Measurements from ENCODE around the gene FBL. TPM values are rescaled to one million over a fixed set of nuclear protein-coding genes. Genes with fewer than 3 reads are reported as not detected.

The FBL gene
- total and polyA plus RNA-seq, 2 of the 8 experiments (the other 6 are each of a cell fraction or from before 2014, with no cell fraction given), result 790 to 1,361 TPM

- H4K20me1 ChIP-seq (replicated peaks in 1 of 2; ENCODE audit: control insufficient read depth in 1 of 2, insufficient read depth in 2 of 2, low read length in 2 of 2), result peaks cover 21 to 31% of the 10 kb centered on the region in 2 experiments
- DNase-seq (ENCODE audit: low read depth in 1 of 2, low spot score in 2 of 2) (no peak), FAIRE-seq (no peak)
- no peak overlapping the region for H4K5ac ChIP-seq (ENCODE audit: insufficient read length, low read depth, low read length)
- H3K4me2 ChIP-seq (ENCODE audit: insufficient read depth in 1 of 2, low read depth in 2 of 2, low read length in 2 of 2), result no peak overlapping the region
- peaks cover 0 to 10% (median 3%) of the 10 kb centered on the region in 4 experiments; a peak in 4 of 7 replicates for H3K4me1 ChIP-seq (replicated peaks in 1 of 4; ENCODE audit: control insufficient read depth in 3 of 4, insufficient read depth in 4 of 4, low read length in 3 of 4)
- no peak overlapping the region for H2BK20ac ChIP-seq (ENCODE audit: low read length)
- H3K4ac ChIP-seq (replicated peaks; ENCODE audit: insufficient read length, low read depth, low read length), result no peak overlapping the region
- peaks cover 20 to 46% of the 10 kb centered on the region in 2 experiments for H3K79me2 ChIP-seq (ENCODE audit: control insufficient read depth in 1 of 2, insufficient read depth in 2 of 2, low read length in 2 of 2)
- no peak overlapping the region for H4K91ac ChIP-seq (replicated peaks; ENCODE audit: insufficient read length, low read length)
- TF ChIP-seq TAF7 (optimal IDR thresholded peaks at IDR 0.05; ENCODE audit: borderline replicate concordance, low read depth, low read length) (no peak), POLR2A (IDR thresholded peaks at IDR 0.05; ENCODE audit: control extremely low read depth in 1 of 2, low read depth in 2 of 2, low read length in 2 of 2) (no peak), BACH1 (IDR thresholded peaks at IDR 0.05; ENCODE audit: low read length) (no peak), RFX5 (IDR thresholded peaks at IDR 0.05; ENCODE audit: borderline replicate concordance, low read depth, low read length) (no peak), CTCF (IDR thresholded peaks at IDR 0.05; ENCODE audit: control extremely low read depth in 1 of 3, insufficient read depth in 1 of 3, low read depth in 1 of 3, low read length in 3 of 3) (no peak), CHD1 (IDR thresholded peaks at IDR 0.05; ENCODE audit: low read depth, low read length) (no peak), EGR1 (IDR thresholded peaks at IDR 0.05; ENCODE audit: borderline replicate concordance, low read depth, low read length) (no peak), SAP30 (IDR thresholded peaks at IDR 0.05; ENCODE audit: insufficient read depth, insufficient replicate concordance, low read length) (no peak), CREB1 (IDR thresholded peaks at IDR 0.05) (no peak), CTBP2 (IDR thresholded peaks at IDR 0.05; ENCODE audit: borderline replicate concordance, insufficient read depth, insufficient read length, low read length) (no peak), GABPA (IDR thresholded peaks at IDR 0.05; ENCODE audit: borderline replicate concordance, insufficient read depth, low read length) (no peak), POLR2AphosphoS5 (IDR thresholded peaks at IDR 0.05; ENCODE audit: low read depth, low read length) (no peak), SP1 (IDR thresholded peaks at IDR 0.05; ENCODE audit: low read depth, low read length) (no peak)
- POLR2A ChIA-PET (ENCODE audit: partially characterized antibody), result no interaction called here
- WGBS, 2 experiments (ENCODE audit: extremely low coverage in 1 of 2, insufficient coverage in 1 of 2, insufficient read length in 1 of 2, insufficient replicate concordance in 2 of 2, low coverage in 1 of 2, low lambda C conversion rate in 2 of 2, missing lambda C conversion rate in 1 of 2), result 88% methylated on average over 3 of the region's 3 CpGs; no CpG with 5 or more reads in 1 of the 2 experiments
- peaks cover 18% of the 10 kb centered on the region for H3K79me1 ChIP-seq (ENCODE audit: low read depth, low read length)
- no peak overlapping the region for H2BK12ac ChIP-seq (ENCODE audit: low read depth, low read length)
- H4K8ac ChIP-seq (ENCODE audit: extremely low read depth, insufficient read depth, low read length), result no peak overlapping the region
- no peak overlapping the region for H3K23ac ChIP-seq (ENCODE audit: insufficient read length)
- no peak overlapping the region for H3K4me3 ChIP-seq (ENCODE audit: extremely low read depth in 1 of 4, insufficient read depth in 2 of 4, low read depth in 3 of 4, low read length in 4 of 4)
- no peak overlapping the region for H3K18ac ChIP-seq (ENCODE audit: extremely low read depth, low read length)
- H3K36me3 ChIP-seq (ENCODE audit: control insufficient read depth in 2 of 4, insufficient read depth in 4 of 4, low read length in 3 of 4), result peaks cover 44 to 69% (median 57%) of the 10 kb centered on the region in 4 experiments
- no peaks in the 10 kb centered on the region for H3K27me3 ChIP-seq (replicated peaks in 1 of 4; ENCODE audit: control insufficient read depth in 3 of 4, extremely low read depth in 1 of 4, insufficient read depth in 3 of 4, low read length in 3 of 4)
- H3K23me2 ChIP-seq (ENCODE audit: low read depth, low read length), result peaks cover under 1% of the 10 kb centered on the region; the same call in 1 of the 2 replicates
- no peak overlapping the region for H2BK5ac ChIP-seq (ENCODE audit: low read depth, low read length)
- H3K9me3 ChIP-seq (ENCODE audit: insufficient read depth in 2 of 2, low read depth in 1 of 2, low read length in 1 of 2), result no peaks in the 10 kb centered on the region
- no peak overlapping the region for H2AK5ac ChIP-seq (ENCODE audit: low read depth, low read length)
- H2BK120ac ChIP-seq (replicated peaks; ENCODE audit: low read depth, low read length), result no peak overlapping the region
- no peak overlapping the region for H2BK15ac ChIP-seq (ENCODE audit: low read length)
- no peak overlapping the region for H3K56ac ChIP-seq (replicated peaks; ENCODE audit: insufficient read length, low read depth, low read length)
- H3K27ac ChIP-seq (ENCODE audit: low read depth, low read length), result no peak overlapping the region
- H3K9ac ChIP-seq (replicated peaks in 1 of 4; ENCODE audit: extremely low read depth in 1 of 4, low read depth in 3 of 4, low read length in 3 of 4), result no peak overlapping the region
- no peak overlapping the region for H3K14ac ChIP-seq (ENCODE audit: insufficient read length)
- no peak overlapping the region for H2AFZ ChIP-seq (ENCODE audit: low read length)
- CTCF ChIA-PET (ENCODE audit: partially characterized antibody), result interaction anchor here (0.7 kb wide), 1 partner anchor 72 kb away, joined by 3 read pairs; no protein-coding TSS in a partner anchor
These were observed 8.2 kb downstream of the FBL start for GRCh38 chr19:39837978-39838377.
